CD8-positive, alpha-beta memory T cell (primary cell): ENCODE data around the gene SLCO1C1. TPM values are rescaled to one million over a fixed set of nuclear protein-coding genes. Genes with fewer than 3 reads are reported as not detected.

Source experiments
- CTCF ChIA-PET: fragments of 350-600 bp; sonication (Branson Sonifier 250); formaldehyde crosslinking; loops from one replicate; lab custom pipeline; 2021; ENCODE audit warnings: antibody characterized with exemption; lab: Charles Lee
- POLR2A ChIA-PET: fragments of 350-600 bp; sonication (Branson Sonifier 250); formaldehyde crosslinking; loops from one replicate; lab custom pipeline; 2021; ENCODE audit warnings: antibody characterized with exemption; lab: Charles Lee
- DNase-seq, 5 donors: peaks; one replicate each; pipeline versions ENCODE4 v3.0.0 to v3.0.0-alpha.2; 2020 to 2022; ENCODE audit warnings: mixed read lengths in 1 of 5
- H3K27ac ChIP-seq: one replicate; pipeline ENCODE4 v1.7.0; 2013; ENCODE audit warnings: low read depth, mild to moderate bottlenecking, low read length, moderate library complexity
- H3K27me3 ChIP-seq: 2 replicates; pipeline ENCODE4 v1.7.0; 2013; ENCODE audit warnings: low read length, mild to moderate bottlenecking; ENCODE audit not compliant: insufficient read depth, poor library complexity, severe bottlenecking
- H3K36me3 ChIP-seq: 2 replicates; pipeline ENCODE4 v1.7.0; 2013; ENCODE audit warnings: mild to moderate bottlenecking, low read length, moderate library complexity; ENCODE audit not compliant: insufficient read depth
- H3K4me1 ChIP-seq: 2 replicates; pipeline ENCODE4 v1.7.0; 2013; ENCODE audit warnings: mild to moderate bottlenecking, low read length, moderate library complexity; ENCODE audit not compliant: insufficient read depth
- H3K4me3 ChIP-seq: 2 replicates; pipeline ENCODE4 v1.7.0; 2013; ENCODE audit warnings: mild to moderate bottlenecking, low read length
- H3K9me3 ChIP-seq: 2 replicates; pipeline ENCODE4 v1.7.0; 2013; ENCODE audit warnings: mild to moderate bottlenecking, low read length
- H3K27ac Mint-ChIP-seq, 8 donors: one replicate each; pipeline ENCODE4 v1.8.0; 2020 to 2021; ENCODE audit warnings: mixed read lengths in 8 of 8, mild to moderate bottlenecking in 6 of 8, inconsistent platforms in 3 of 8, moderate library complexity in 3 of 8
- H3K27me3 Mint-ChIP-seq, 2 donors: one replicate each; pipeline ENCODE4 v1.8.0; 2020 to 2021; ENCODE audit warnings: mixed read lengths in 2 of 2, mild to moderate bottlenecking in 1 of 2, moderate library complexity in 1 of 2
- H3K36me3 Mint-ChIP-seq, 3 donors: one replicate each; pipeline ENCODE4 v1.8.0; 2020 to 2021; ENCODE audit warnings: mixed read lengths in 3 of 3, inconsistent platforms in 1 of 3, mild to moderate bottlenecking in 1 of 3
- H3K4me1 Mint-ChIP-seq, 3 donors: one replicate each; pipeline ENCODE4 v1.8.0; 2020 to 2021; ENCODE audit warnings: mixed read lengths in 3 of 3, inconsistent platforms in 1 of 3, mild to moderate bottlenecking in 1 of 3
- H3K4me3 Mint-ChIP-seq, 7 donors: one replicate each; pipeline ENCODE4 v1.8.0; 2020 to 2021; ENCODE audit warnings: mixed read lengths in 7 of 7, mild to moderate bottlenecking in 6 of 7, moderate library complexity in 4 of 7, inconsistent platforms in 2 of 7
- H3K9me3 Mint-ChIP-seq, 5 donors: one replicate each; pipeline ENCODE4 v1.8.0; 2020 to 2022; ENCODE audit warnings: mixed read lengths in 5 of 5, mild to moderate bottlenecking in 3 of 5, moderate library complexity in 2 of 5, inconsistent platforms in 1 of 5
- polyA plus RNA-seq: library from polyadenylated mRNA; unstranded; fragments of 300-500 nt; fragmentation: Illumina TruSeq; gene quantifications from one replicate; pipeline ENCODE4 v1.2.3, GENCODE V29; 2021
- total RNA-seq, 2 experiments: library from RNA; stranded (reverse); gene quantifications; one replicate each; pipeline ENCODE4 v1.2.3, GENCODE V29; 2021

SLCO1C1 gene
- total and polyA plus RNA-seq, 3 experiments from 2014 or later, result not detected

- H3K4me1 Mint-ChIP-seq, result no peaks in the 10 kb centered on the region
- no peak overlapping the region for H3K27ac Mint-ChIP-seq
- no peak for DNase-seq
- H3K36me3 Mint-ChIP-seq, result no peaks in the 10 kb centered on the region
- Histone ChIP-seq H3K27me3 (no peaks in the 10 kb centered on the region), H3K9me3 (no peaks in the 10 kb centered on the region), H3K4me3 (no peak overlapping the region), H3K27ac (no peak overlapping the region), H3K36me3 (no peaks in the 10 kb centered on the region), H3K4me1 (no peaks in the 10 kb centered on the region)
- POLR2A ChIA-PET, result no interaction called here
- no peak overlapping the region for H3K4me3 Mint-ChIP-seq
- H3K27me3 Mint-ChIP-seq, result no peaks in the 10 kb centered on the region
- H3K9me3 Mint-ChIP-seq, result peaks cover 0 to 2% (median 0%) of the 10 kb centered on the region in 5 donors
- CTCF ChIA-PET, result no interaction called here
Observed at GRCh38 chr12:20800160-20800559, 105.0 kb downstream of the SLCO1C1 start.

- no peaks in the 10 kb centered on the region for H3K27me3 Mint-ChIP-seq
- H3K36me3 Mint-ChIP-seq, result no peaks in the 10 kb centered on the region
- no peak overlapping the region for H3K4me3 ChIP-seq
- no peak for DNase-seq
- H3K27me3 ChIP-seq, result no peaks in the 10 kb centered on the region
- POLR2A ChIA-PET, result no interaction called here
- no peaks in the 10 kb centered on the region for H3K4me1 Mint-ChIP-seq
- no peaks in the 10 kb centered on the region for H3K9me3 Mint-ChIP-seq
- H3K4me1 ChIP-seq, result no peaks in the 10 kb centered on the region
- H3K27ac Mint-ChIP-seq, result no peak overlapping the region
- no peak overlapping the region for H3K27ac ChIP-seq
- no peaks in the 10 kb centered on the region for H3K9me3 ChIP-seq
- CTCF ChIA-PET, result no interaction called here
- H3K36me3 ChIP-seq, result no peaks in the 10 kb centered on the region
- no peak overlapping the region for H3K4me3 Mint-ChIP-seq
Observed at GRCh38 chr12:20801035-20801434, 105.9 kb downstream of the SLCO1C1 start.

Other genes with a start within 250 kb of the SLCO1C1 start
- not detected for gene SLCO1B3, start 115.4 kb downstream of the SLCO1C1 start, total RNA-seq
- gene SLCO1B3, start 115.4 kb downstream of the SLCO1C1 start, polyA plus RNA-seq, result not detected